HG03558 (cell line): ENCODE data around the gene KPNA3.
A peak's percentile ranks its signal among the peaks of the same experiment; 100 is the strongest.
"Not testable (repeated sequence)": the region's sequence is repeated elsewhere in the genome, so short reads cannot be mapped to it uniquely, and the experiment has no call there.

Experiments used
- ATAC-seq: cut with Tn5 transposase; IDR thresholded peaks from one replicate; pipeline ENCODE4 v1.9.1; 2021; ENCODE audit warnings: moderate number of reproducible peaks; ENCODE audit not compliant: unreplicated experiment; ENCODE audit errors: extremely low read depth

The KPNA3 gene

DNA sequence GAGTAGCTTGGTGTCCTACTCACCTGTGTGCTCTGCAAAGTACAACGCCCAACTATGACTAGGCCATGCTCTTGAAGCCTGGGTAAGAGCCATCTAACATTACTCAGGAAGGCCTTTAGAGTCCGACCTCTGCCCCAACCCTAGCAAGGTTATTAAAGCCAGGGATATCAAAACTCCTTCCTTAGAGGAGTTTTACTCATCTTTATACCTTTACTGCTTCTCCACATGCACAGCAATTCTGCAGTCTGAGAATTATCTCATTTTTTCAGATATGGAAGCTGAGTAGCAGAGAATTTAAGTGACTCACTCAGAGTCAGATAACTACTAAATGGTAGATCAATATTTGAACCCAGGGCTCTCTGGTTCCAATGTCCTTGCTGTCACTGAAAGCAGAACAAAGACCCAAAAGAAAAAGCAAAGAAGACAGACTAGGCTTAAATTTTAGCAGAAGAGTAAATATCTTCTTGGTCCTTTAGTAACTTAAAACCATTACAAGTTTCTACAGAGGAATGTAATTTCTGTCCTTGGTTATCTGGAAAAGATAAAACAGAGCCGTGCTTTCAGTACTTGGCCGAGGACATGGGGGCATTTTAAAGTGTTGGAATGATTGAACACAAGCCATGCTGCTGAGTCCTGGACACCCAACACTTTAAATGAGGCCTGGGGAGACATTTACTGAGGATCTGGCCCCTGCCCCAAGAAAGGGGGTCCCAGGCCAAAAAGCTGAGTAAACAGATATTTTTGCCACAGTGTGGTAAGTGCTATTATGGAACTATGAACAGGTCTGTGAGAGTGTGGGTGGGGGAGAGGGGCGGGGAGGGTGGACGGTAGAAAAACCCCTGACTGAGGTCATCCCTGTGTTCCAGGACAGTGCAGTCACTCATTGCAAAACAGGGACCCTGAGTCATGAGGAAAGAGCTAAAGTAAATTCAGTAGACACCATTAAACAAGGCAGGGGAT is 18.4 kb upstream of the KPNA3 start:
- ATAC-seq: no peak

DNA sequence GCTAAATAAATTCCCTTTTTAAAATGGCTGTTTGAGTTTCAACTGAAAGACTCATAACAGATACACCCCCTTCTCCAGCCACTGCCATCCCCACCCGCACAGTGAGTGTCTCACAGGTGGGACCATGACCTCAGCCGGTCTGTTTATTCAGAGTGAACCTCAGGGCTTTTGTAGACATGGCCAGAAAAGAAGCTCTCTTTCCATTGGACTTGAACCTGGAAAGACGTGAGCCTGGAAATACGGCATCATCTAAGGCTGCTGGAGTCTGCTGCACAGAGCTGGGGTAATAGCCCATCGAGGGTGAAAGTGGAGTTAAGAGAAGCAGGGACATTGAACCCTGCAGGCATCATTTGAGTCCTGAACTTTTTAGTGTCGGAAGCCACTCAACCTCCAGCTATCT is 15.2 kb upstream of the KPNA3 start:
- ATAC-seq: no peak

DNA sequence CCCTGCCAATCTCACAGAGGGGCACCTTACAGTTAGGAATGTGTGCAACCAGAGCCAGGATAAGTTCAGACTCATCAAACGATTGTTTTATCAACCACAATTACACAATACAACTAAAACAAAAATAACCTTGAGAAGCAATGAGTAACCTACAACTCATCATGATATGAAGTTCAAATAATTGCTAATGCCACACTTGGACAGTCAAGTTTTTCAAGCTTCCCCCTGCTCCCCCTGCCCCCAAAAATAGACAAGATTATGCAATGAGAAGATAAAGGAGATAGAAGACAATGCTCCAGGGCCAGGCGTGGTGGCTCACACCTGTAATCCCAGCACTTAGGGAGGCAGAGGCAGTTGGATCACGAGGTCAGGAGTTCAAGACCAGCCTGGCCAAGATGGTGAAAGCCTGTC is 13.6 kb upstream of the KPNA3 start:
- no peak for ATAC-seq

- not testable (repeated sequence) for ATAC-seq
These were observed 10.6 kb upstream of the KPNA3 start for GRCh38 chr13:49803047-49803446.

DNA sequence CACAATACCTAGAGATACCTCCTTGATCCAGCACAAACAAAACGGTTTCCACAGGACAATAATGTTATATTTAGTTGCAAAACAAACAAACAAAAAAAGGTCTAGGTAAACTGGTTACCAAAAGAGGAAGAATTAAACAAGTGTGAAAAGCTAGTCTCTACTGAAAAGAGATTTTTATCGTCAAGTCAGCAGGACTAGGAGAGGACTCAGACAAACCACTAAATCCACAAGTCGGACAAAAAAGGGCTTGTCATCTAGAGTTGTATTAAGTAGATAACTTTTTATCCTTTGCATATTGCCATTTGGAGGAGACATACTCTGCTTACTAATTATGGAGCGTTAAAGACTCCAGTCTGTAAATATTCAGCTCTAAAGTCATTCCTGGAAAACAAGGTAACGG is 9.9 kb upstream of the KPNA3 start:
- ATAC-seq: no peak

GRCh38 chr13:49791711-49792549 is 552 bp downstream of the KPNA3 start:
- peak; percentile 8 for ATAC-seq

- no peak for ATAC-seq
These were observed 1.2 kb downstream of the KPNA3 start for GRCh38 chr13:49791315-49791710.

GRCh38 chr13:49789968-49790367 is 2.5 kb downstream of the KPNA3 start:
- no peak for ATAC-seq

DNA sequence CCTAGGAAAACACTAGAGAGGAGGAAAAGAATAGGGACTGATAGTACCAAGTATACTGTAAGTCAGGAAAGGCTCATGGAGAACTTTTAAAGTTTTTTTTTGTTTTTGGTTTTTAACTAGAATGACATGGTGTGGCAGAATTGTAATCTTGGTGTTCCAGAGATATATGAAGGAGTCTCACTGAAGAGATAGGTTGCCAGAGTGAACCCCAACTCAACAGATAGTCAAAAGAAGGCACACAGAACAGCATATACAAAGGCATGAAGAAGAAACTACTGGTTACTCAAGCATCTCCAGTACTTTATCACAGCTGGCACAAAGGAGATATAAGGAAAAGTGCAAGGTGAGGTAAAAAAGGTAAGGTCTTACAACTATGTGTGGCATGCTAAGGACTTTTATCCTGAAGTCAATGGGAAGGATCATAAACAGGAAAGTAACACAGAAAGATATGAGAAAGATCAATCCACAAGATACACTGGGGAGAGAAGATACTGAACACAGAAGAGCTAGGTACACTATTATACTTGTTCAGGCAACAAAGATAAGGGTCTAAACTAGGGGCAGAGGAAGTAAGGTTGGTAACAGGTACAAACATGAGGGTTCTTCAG is 6.0 kb downstream of the KPNA3 start:
- ATAC-seq: no peak

GRCh38 chr13:49784886-49785570 is 7.5 kb downstream of the KPNA3 start:
- ATAC-seq: no peak

DNA sequence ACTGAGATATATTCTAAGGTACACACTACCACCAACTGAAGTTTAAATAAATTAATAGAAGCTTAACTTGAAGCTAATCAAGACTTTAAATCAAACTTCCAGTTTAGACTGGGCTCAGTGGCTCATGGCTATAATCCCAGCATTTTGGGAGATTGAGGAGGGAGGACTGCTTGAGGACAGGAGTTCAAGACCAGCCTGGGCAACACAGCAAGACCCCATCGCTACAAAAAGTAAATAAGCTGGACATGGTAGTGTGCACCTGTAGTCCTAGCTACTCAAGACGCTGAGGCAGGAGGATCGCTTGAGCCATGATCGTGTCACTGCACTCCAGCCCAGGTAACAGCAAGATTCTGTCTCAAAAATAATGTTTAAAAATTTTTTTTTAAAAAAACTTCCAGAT is 8.6 kb downstream of the KPNA3 start:
- ATAC-seq: no peak

DNA sequence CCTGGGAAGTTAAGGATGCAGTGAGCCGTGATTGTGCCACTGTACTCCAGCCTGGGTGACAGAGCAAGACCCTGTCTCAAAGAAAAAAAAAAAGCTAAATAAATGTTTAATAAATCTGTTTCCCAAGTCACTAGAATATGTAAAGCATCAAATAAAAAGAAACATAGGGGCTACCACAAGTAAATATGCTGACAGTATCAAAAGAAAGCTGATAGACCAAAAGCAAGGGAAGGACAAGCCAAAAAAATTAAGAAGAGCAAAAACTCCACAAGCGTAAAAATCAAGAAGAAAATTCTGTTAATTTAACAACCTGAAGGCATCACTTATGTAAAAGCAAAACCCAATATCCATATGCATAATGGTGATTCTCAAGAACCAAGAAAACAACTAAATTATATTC is 9.7 kb downstream of the KPNA3 start:
- ATAC-seq: no peak

GRCh38 chr13:49781806-49782205 is 10.7 kb downstream of the KPNA3 start:
- no peak for ATAC-seq

DNA sequence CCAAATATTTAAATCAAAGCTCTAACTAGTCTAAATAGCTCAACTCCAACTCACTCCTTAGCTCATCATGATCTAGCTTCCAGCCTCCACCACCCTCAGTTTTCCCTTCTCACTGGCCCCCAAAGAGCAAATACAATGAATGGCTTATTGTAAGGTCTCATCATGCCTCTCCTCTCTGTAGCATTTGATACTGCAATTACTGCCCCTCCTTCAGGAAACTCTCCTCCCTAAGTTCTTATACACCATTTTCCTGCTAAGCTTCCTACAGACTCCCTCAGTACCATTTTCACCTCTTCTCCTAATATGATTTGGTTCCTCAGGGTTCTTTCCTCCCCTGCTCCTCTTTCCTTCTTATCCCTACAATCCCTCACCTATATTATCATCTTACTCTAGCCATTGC is 12.8 kb downstream of the KPNA3 start:
- ATAC-seq: no peak

GRCh38 chr13:49777746-49778614 is 14.5 kb downstream of the KPNA3 start:
- no peak for ATAC-seq

- no peak for ATAC-seq
These were observed 15.6 kb downstream of the KPNA3 start for GRCh38 chr13:49776871-49777270.

GRCh38 chr13:49774376-49775005 is 18.0 kb downstream of the KPNA3 start:
- ATAC-seq: no peak

DNA sequence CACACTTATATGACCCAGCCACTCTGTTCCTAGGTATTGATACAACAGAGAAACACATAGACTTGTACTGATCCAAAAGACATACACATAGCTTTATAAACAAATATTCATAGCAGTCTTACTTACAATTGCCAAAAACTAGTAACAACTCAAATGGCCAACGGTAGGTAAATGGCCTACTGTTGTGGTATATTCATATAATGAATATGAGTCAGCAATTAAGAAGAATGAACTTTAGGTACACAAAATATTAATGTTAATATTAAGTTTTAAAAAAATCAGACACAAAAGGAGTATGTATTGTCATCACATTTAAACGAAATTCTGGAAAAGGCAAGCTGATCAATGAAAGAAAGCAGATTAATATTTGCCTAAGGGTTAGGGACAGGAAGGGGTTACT is 19.7 kb downstream of the KPNA3 start:
- ATAC-seq: no peak

DNA sequence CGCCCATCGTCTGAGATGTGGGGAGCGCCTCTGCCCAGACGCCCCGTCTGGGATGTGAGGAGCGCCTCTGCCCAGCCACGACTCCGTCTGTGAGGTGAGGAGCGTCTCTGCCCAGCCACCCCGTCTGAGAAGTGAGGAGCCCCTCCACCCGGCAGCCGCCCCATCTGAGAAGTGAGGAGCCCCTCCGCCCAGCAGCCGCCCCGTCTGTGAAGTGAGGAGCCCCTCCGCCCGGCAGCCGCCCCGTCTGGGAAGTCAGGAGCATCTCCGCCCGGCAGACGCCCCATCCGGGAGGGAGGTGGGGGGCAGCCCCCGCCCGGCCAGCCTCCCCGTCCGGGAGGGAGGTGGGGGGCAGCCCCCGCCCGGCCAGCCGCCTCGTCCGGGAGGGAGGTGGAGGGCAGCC is 30.7 kb downstream of the KPNA3 start:
- ATAC-seq: not testable (repeated sequence)
